ENCODE data around the gene OR6S1. TPM values are rescaled to one million over a fixed set of nuclear protein-coding genes. Genes with fewer than 3 reads are reported as not detected.

Gene OR6S1
- total and polyA plus RNA-seq, 4 donors, result not detected

DNA sequence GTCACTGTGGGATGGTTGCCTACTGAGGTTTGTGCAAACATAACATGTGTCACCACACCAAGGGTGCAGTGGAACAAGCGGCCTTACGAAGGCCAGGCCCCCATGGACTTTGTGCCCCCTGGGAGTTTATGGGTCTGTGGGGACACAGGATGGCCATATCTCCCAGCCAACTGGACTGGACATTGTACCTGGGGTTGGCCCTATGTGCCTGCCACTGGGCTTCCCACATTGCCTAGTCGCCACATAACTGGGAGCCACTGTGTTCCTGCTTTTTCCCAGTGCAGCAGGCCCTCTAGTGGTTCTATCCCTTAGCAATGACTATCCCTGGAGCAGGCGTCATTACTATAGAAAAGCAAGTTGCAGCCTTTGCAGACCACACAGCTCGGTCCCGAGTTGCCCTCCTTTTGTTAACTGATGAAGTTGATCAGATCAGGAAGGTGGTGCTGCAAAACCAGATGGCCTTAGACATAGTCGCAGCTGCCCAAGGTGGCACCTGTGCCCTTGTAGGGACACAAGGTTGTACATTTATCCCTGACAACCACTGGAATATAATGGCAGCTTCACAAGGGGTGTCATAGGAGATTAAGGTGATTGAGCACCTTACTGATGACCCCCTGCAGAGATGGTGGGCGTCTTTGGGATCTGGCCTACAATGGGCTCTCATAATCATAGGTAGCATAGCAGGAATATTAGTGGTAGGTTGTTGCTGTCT lies 35.1 kb downstream of the OR6S1 start (continued):
- TF ChIP-seq, protein P1, sequence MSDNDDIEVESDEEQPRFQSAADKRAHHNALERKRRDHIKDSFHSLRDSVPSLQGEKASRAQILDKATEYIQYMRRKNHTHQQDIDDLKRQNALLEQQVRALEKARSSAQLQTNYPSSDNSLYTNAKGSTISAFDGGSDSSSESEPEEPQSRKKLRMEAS (IDR thresholded peaks at IDR 0.05), result no peak
- TF ChIP-seq TAF1 (conservative IDR thresholded peaks at IDR 0.05) (no peak), FOXA2 (IDR thresholded peaks at IDR 0.05) (no peak)

DNA sequence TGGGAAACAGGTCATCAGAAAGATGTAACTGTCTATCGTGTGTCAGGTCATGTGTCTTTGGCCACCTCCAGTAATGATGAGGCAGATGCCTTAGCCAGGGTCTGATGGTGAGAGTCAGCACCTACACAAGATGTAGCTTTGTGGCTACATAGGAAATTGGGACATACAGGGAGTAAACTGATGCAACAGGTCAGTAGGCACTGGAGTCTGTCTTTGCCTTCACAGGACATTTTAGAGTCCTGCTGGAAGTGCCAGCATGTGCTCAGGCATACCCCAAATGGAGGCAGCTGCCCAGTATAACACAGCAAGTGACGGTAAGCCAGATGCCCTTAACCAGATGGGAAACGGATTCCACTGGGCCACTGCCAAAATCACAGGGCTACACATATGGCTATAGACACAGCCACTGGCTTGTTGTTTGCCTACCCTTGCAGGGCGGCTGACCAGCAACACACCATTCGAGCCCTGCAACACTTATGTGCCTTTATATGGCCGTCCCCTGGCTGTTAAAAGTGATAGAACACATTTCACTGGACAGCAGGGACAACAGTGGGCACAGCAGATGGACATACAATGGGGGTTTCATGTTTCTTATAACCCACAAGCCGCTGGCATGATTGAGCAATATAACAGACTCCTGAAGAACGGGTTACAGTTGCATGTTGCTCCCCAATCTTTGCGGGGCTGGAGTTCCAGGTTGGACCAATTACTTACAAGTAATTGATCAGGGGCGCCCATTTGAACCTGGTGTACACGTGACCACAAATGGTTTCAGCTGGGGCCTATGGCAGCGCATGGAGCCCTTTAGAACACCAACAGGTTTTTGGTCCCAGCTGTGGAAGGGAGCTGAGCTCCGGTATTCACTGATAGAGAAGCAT lies 37.4 kb downstream of the OR6S1 start:
- WGBS, result 80% methylated on average over 13 of the region's 13 CpGs
- no peak overlapping the region for H3K9ac ChIP-seq (ENCODE audit: low read depth in 1 of 2, low read length in 2 of 2)
- no peaks in the 10 kb centered on the region for H3K9me3 ChIP-seq (ENCODE audit: control insufficient read depth in 4 of 4, low read length in 3 of 4)
- H3K4me3 ChIP-seq (ENCODE audit: low read depth in 1 of 3, low read length in 3 of 3), result no peak overlapping the region
- TF ChIP-seq, protein P2, sequence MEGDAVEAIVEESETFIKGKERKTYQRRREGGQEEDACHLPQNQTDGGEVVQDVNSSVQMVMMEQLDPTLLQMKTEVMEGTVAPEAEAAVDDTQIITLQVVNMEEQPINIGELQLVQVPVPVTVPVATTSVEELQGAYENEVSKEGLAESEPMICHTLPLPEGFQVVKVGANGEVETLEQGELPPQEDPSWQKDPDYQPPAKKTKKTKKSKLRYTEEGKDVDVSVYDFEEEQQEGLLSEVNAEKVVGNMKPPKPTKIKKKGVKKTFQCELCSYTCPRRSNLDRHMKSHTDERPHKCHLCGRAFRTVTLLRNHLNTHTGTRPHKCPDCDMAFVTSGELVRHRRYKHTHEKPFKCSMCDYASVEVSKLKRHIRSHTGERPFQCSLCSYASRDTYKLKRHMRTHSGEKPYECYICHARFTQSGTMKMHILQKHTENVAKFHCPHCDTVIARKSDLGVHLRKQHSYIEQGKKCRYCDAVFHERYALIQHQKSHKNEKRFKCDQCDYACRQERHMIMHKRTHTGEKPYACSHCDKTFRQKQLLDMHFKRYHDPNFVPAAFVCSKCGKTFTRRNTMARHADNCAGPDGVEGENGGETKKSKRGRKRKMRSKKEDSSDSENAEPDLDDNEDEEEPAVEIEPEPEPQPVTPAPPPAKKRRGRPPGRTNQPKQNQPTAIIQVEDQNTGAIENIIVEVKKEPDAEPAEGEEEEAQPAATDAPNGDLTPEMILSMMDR (IDR thresholded peaks at IDR 0.05; ENCODE audit: low read depth, low read length, missing input control), result no peak
- TF ChIP-seq HNF4G (IDR thresholded peaks at IDR 0.05) (no peak), HNF4A (conservative IDR thresholded peaks at IDR 0.05) (no peak), REST (IDR thresholded peaks at IDR 0.05) (no peak)
- no peak for DNase-seq (ENCODE audit: low spot score)
- no peaks in the 10 kb centered on the region for H3K27me3 ChIP-seq (ENCODE audit: control insufficient read depth in 4 of 4, insufficient read depth in 4 of 4, low read length in 3 of 4)
- H3K4me1 ChIP-seq (ENCODE audit: control insufficient read depth in 4 of 4, insufficient read depth in 4 of 4, low read length in 3 of 4), result peaks cover 0 to 15% (median 0%) of the 10 kb centered on the region in 4 donors
- H3K36me3 ChIP-seq (ENCODE audit: control insufficient read depth in 4 of 4, insufficient read depth in 3 of 4, low read depth in 1 of 4, low read length in 3 of 4), result no peaks in the 10 kb centered on the region
- no peak overlapping the region for H3K27ac ChIP-seq (ENCODE audit: low read depth in 1 of 2, low read length in 2 of 2)

DNA sequence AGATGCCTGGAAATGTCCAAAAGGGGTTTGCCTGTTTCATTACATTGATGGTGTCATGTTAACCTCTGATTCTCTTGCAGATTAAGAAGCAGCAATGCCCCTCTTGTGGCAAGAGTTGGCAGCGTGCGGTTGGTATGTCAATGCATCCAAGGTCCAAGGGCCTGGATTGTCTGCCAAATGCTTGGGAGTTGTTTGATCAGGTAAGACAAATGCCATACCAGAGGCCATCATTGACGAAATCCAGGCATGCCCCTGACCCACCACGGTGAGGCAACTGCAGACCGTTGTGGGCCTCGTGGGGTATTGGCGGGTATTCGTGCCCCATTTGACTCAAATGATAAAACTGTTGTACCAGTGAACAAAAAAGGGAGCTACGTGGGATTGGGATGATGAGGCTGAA lies 38.9 kb downstream of the OR6S1 start:
- DNase-seq (ENCODE audit: low spot score), result no peak
- 56% methylated on average over 9 of the region's 9 CpGs for WGBS
- H3K9ac ChIP-seq (ENCODE audit: low read depth in 1 of 2, low read length in 2 of 2), result no peak overlapping the region
- no peaks in the 10 kb centered on the region for H3K36me3 ChIP-seq (ENCODE audit: control insufficient read depth in 4 of 4, insufficient read depth in 3 of 4, low read depth in 1 of 4, low read length in 3 of 4)
- TF ChIP-seq HNF4G (IDR thresholded peaks at IDR 0.05), result no peak
- TF ChIP-seq JUND (IDR thresholded peaks at IDR 0.05), result no peak
- TF ChIP-seq, protein P1 (IDR thresholded peaks at IDR 0.05), result no peak
- TF ChIP-seq, protein P2 (IDR thresholded peaks at IDR 0.05; ENCODE audit: low read depth, low read length, missing input control), result no peak
- TF ChIP-seq EGR1 (IDR thresholded peaks at IDR 0.05; ENCODE audit: low read depth in 2 of 2), result no peak
- TF ChIP-seq NR2F2 (IDR thresholded peaks at IDR 0.05), result no peak
- peak in 1 of 2 donors; percentile 17 for TF ChIP-seq RAD21 (IDR thresholded peaks at IDR 0.05)
- no peak for TF ChIP-seq SP1 (IDR thresholded peaks at IDR 0.05)
- no peak for TF ChIP-seq REST (IDR thresholded peaks at IDR 0.05)
- peak in 1 of 2 donors; percentile 55 for TF ChIP-seq HNF4A (conservative IDR thresholded peaks at IDR 0.05)
- H3K9me3 ChIP-seq (ENCODE audit: control insufficient read depth in 4 of 4, low read length in 3 of 4), result no peaks in the 10 kb centered on the region
- no peak overlapping the region for H3K27ac ChIP-seq (ENCODE audit: low read depth in 1 of 2, low read length in 2 of 2)
- H3K27me3 ChIP-seq (ENCODE audit: control insufficient read depth in 4 of 4, insufficient read depth in 4 of 4, low read length in 3 of 4), result no peaks in the 10 kb centered on the region
- peaks cover 0 to 15% (median 0%) of the 10 kb centered on the region in 4 donors for H3K4me1 ChIP-seq (ENCODE audit: control insufficient read depth in 4 of 4, insufficient read depth in 4 of 4, low read length in 3 of 4)
- no peak overlapping the region for H3K4me3 ChIP-seq (ENCODE audit: low read depth in 1 of 3, low read length in 3 of 3)
